HG03108 (cell line): ENCODE data around the gene KRI1.
"Not testable (repeated sequence)": the region's sequence is repeated elsewhere in the genome, so short reads cannot be mapped to it uniquely, and the experiment has no call there.

ENCODE experiments used
- ATAC-seq: cut with Tn5 transposase; IDR thresholded peaks from one replicate; pipeline ENCODE4 v1.9.1; 2021; ENCODE audit warnings: moderate library complexity; ENCODE audit not compliant: unreplicated experiment

The KRI1 gene

GRCh38 chr19:10551006-10551405, 14.8 kb downstream of the KRI1 start:
- ATAC-seq, result not testable (repeated sequence)

- ATAC-seq, result no peak
Observed at GRCh38 chr19:10550336-10550735, 15.5 kb downstream of the KRI1 start.

- ATAC-seq, result no peak
Observed at GRCh38 chr19:10549733-10550132, 16.1 kb downstream of the KRI1 start.

- no peak for ATAC-seq
Observed at GRCh38 chr19:10548746-10549276, 17.0 kb downstream of the KRI1 start.

GRCh38 chr19:10546817-10547216, 19.0 kb downstream of the KRI1 start:
- no peak for ATAC-seq

GRCh38 chr19:10544753-10545251, 21.0 kb downstream of the KRI1 start:
- no peak for ATAC-seq

- no peak for ATAC-seq
Observed at GRCh38 chr19:10544242-10544752, 21.5 kb downstream of the KRI1 start.

- peak; percentile 73 for ATAC-seq
Observed at GRCh38 chr19:10543420-10544241, 22.2 kb downstream of the KRI1 start, which contains the start of gene ATG4D. ATG4D (plus strand) TSS chr19:10543904; CDS start chr19:10544091, 187 bp downstream.

- ATAC-seq, result no peak
Observed at GRCh38 chr19:10543059-10543419, 22.8 kb downstream of the KRI1 start.

GRCh38 chr19:10539016-10539415, 26.8 kb downstream of the KRI1 start:
- not testable (repeated sequence) for ATAC-seq

GRCh38 chr19:10538204-10538983, 27.4 kb downstream of the KRI1 start:
- ATAC-seq, result no peak

GRCh38 chr19:10537668-10538067, 28.1 kb downstream of the KRI1 start:
- ATAC-seq, result no peak

- ATAC-seq, result no peak
Observed at GRCh38 chr19:10535613-10536012, 30.2 kb downstream of the KRI1 start.

GRCh38 chr19:10533646-10534386, 32.0 kb downstream of the KRI1 start:
- no peak for ATAC-seq

- ATAC-seq, result no peak
Observed at GRCh38 chr19:10532457-10532856, 33.4 kb downstream of the KRI1 start.

GRCh38 chr19:10526887-10527286, 38.9 kb downstream of the KRI1 start:
- not testable (repeated sequence) for ATAC-seq

GRCh38 chr19:10525636-10526035, 40.2 kb downstream of the KRI1 start:
- no peak for ATAC-seq

- ATAC-seq, result no peak
Observed at GRCh38 chr19:10523135-10523636, 42.6 kb downstream of the KRI1 start.

- ATAC-seq, result no peak
Observed at GRCh38 chr19:10521461-10522171, 44.2 kb downstream of the KRI1 start.
